ENCODE data around the gene TMEM14C. TPM values are rescaled to one million over a fixed set of nuclear protein-coding genes. Genes with fewer than 3 reads are reported as not detected.
"Not testable (repeated sequence)": the region's sequence is repeated elsewhere in the genome, so short reads cannot be mapped to it uniquely, and the experiment has no call there.

The TMEM14C gene
- polyA plus RNA-seq, 1 donor from 2014 or later = 124 TPM

- Histone ChIP-seq H3K4me3 (ENCODE audit: low read length) (no peak overlapping the region), H3K4me2 (ENCODE audit: low read length) (no peak overlapping the region), H4K20me1 (ENCODE audit: insufficient read depth) (no peaks in the 10 kb centered on the region), H3K79me2 (replicated peaks; ENCODE audit: insufficient read depth, low read length) (peaks cover 10% of the 10 kb centered on the region), H3K9me2 (ENCODE audit: insufficient read depth, low read length) (no peaks in the 10 kb centered on the region), H3K9me3 (ENCODE audit: low read length) (no peaks in the 10 kb centered on the region), H3K36me3 (ENCODE audit: insufficient read depth, low read length) (no peaks in the 10 kb centered on the region), H3K27me3 (ENCODE audit: insufficient read depth, low read depth, low read length) (no peaks in the 10 kb centered on the region), H2AFZ (ENCODE audit: low read depth, low read length) (no peak overlapping the region), H3K27ac (ENCODE audit: low read length) (no peak overlapping the region), H3K9ac (ENCODE audit: low read length) (no peak overlapping the region), H3F3A (ENCODE audit: insufficient read depth, low read length, poor library complexity, severe bottlenecking) (no peaks in the 10 kb centered on the region)
- TF ChIP-seq EP300 (conservative IDR thresholded peaks at IDR 0.05; ENCODE audit: poor library complexity, severe bottlenecking) (no peak), REST (IDR thresholded peaks at IDR 0.05; ENCODE audit: borderline replicate concordance) (no peak), RAD21 (conservative IDR thresholded peaks at IDR 0.05) (no peak), MXI1 (conservative IDR thresholded peaks at IDR 0.05; ENCODE audit: poor library complexity, severe bottlenecking) (no peak), CTCF (IDR thresholded peaks at IDR 0.05; ENCODE audit: poor library complexity, severe bottlenecking) (no peak), SMC3 (conservative IDR thresholded peaks at IDR 0.05; ENCODE audit: poor library complexity) (no peak), EZH2 (IDR thresholded peaks at IDR 0.05; ENCODE audit: borderline replicate concordance, insufficient read depth, low read length, poor library complexity, severe bottlenecking) (no peak), TAF1 (IDR thresholded peaks at IDR 0.05; ENCODE audit: low read depth) (no peak), POLR2AphosphoS5 (IDR thresholded peaks at IDR 0.05) (no peak)
Observed at GRCh38 chr6:10720265-10720959, 2.5 kb upstream of the TMEM14C start.

GRCh38 chr6:10720960-10721849 is 1.7 kb upstream of the TMEM14C start:
- H2AFZ ChIP-seq (ENCODE audit: low read depth, low read length); H3K36me3 ChIP-seq (ENCODE audit: insufficient read depth, low read length); H3K4me3 ChIP-seq (ENCODE audit: low read length); H3K4me2 ChIP-seq (ENCODE audit: low read length); H3K9me3 ChIP-seq (ENCODE audit: low read length); H3K27ac ChIP-seq (ENCODE audit: low read length); H3F3A ChIP-seq (ENCODE audit: insufficient read depth, low read length, poor library complexity, severe bottlenecking); H3K9ac ChIP-seq (ENCODE audit: low read length); H3K27me3 ChIP-seq (ENCODE audit: insufficient read depth, low read depth, low read length); H3K79me2 ChIP-seq (replicated peaks; ENCODE audit: insufficient read depth, low read length); H3K9me2 ChIP-seq (ENCODE audit: insufficient read depth, low read length); H4K20me1 ChIP-seq (ENCODE audit: insufficient read depth): not testable (repeated sequence)

Data from neural cell (in vitro differentiated cells).